Uterus (tissue), 2 donors: ENCODE measurements around the gene PUM2.

Experiments used
- POLR2A ChIP-seq, 2 donors: fragments of 450-650 bp; IDR thresholded peaks; one replicate each; pipeline ENCODE4 v1.6.1; 2016; ENCODE audit warnings: antibody characterized with exemption in 2 of 2, mild to moderate bottlenecking in 1 of 2, moderate library complexity in 1 of 2
- TF ChIP-seq, protein P1 (sequence below), 4 experiments: fragments of 200-600 bp in 2 of 4; fragments of 450-650 bp in 2 of 4; sonication (generic) in 2 of 4; IDR thresholded peaks; one replicate each; pipeline ENCODE4 v1.5.1; 2016 to 2019; ENCODE audit warnings: antibody characterized with exemption in 4 of 4, mild to moderate bottlenecking in 2 of 4, moderate library complexity in 1 of 4

GRCh38 chr2:20317690-20318089 is 33.0 kb downstream of the PUM2 start:
- TF ChIP-seq, protein P1, sequence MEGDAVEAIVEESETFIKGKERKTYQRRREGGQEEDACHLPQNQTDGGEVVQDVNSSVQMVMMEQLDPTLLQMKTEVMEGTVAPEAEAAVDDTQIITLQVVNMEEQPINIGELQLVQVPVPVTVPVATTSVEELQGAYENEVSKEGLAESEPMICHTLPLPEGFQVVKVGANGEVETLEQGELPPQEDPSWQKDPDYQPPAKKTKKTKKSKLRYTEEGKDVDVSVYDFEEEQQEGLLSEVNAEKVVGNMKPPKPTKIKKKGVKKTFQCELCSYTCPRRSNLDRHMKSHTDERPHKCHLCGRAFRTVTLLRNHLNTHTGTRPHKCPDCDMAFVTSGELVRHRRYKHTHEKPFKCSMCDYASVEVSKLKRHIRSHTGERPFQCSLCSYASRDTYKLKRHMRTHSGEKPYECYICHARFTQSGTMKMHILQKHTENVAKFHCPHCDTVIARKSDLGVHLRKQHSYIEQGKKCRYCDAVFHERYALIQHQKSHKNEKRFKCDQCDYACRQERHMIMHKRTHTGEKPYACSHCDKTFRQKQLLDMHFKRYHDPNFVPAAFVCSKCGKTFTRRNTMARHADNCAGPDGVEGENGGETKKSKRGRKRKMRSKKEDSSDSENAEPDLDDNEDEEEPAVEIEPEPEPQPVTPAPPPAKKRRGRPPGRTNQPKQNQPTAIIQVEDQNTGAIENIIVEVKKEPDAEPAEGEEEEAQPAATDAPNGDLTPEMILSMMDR (IDR thresholded peaks at IDR 0.05): no peak
- no peak for TF ChIP-seq POLR2A (IDR thresholded peaks at IDR 0.05)
